Suprapubic skin (tissue), 4 donors: ENCODE results near the gene NT5C3B.

ENCODE experiments used
- POLR2A ChIP-seq, 2 donors: fragments of 450-650 bp; IDR thresholded peaks; one replicate each; pipeline ENCODE4 v1.6.1; 2017; ENCODE audit warnings: antibody characterized with exemption in 2 of 2, mild to moderate bottlenecking in 2 of 2, moderate library complexity in 2 of 2
- POLR2AphosphoS5 ChIP-seq, 3 donors: sonication (generic); formaldehyde crosslinking; IDR thresholded peaks; one replicate each; pipeline ENCODE4 v1.6.1; 2017; ENCODE audit warnings: antibody characterized with exemption in 3 of 3
- TF ChIP-seq, protein P1 (sequence below), 2 donors: fragments of 200-600 bp in 1 of 2; fragments of 450-650 bp in 1 of 2; sonication (generic) in 1 of 2; IDR thresholded peaks; one replicate each; pipeline ENCODE4 v1.5.1; 2016 to 2019; ENCODE audit warnings: antibody characterized with exemption in 2 of 2, mild to moderate bottlenecking in 1 of 2, moderate library complexity in 1 of 2

DNA sequence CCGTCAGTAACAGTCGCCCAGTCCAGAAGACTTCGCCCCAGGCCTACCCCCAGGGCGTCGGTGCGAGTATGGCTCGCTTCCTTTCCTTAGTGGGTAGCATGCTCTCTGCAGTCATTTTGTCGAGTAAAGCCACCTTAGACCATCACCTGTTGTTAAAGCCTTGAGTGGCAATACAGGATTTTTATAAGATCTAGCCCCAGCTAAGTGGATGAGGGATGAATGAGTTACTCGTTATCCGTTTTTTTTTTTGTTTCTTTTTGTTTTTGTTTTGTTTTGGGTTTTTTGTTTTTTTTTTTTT is 29.5 kb upstream of the NT5C3B start:
- TF ChIP-seq, protein P1, sequence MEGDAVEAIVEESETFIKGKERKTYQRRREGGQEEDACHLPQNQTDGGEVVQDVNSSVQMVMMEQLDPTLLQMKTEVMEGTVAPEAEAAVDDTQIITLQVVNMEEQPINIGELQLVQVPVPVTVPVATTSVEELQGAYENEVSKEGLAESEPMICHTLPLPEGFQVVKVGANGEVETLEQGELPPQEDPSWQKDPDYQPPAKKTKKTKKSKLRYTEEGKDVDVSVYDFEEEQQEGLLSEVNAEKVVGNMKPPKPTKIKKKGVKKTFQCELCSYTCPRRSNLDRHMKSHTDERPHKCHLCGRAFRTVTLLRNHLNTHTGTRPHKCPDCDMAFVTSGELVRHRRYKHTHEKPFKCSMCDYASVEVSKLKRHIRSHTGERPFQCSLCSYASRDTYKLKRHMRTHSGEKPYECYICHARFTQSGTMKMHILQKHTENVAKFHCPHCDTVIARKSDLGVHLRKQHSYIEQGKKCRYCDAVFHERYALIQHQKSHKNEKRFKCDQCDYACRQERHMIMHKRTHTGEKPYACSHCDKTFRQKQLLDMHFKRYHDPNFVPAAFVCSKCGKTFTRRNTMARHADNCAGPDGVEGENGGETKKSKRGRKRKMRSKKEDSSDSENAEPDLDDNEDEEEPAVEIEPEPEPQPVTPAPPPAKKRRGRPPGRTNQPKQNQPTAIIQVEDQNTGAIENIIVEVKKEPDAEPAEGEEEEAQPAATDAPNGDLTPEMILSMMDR (IDR thresholded peaks at IDR 0.05) = no peak
- no peak for TF ChIP-seq POLR2A (IDR thresholded peaks at IDR 0.05)
- TF ChIP-seq POLR2AphosphoS5 (IDR thresholded peaks at IDR 0.05) = no peak
